HG03280 (cell line): ENCODE measurements around the gene GSTP1.

Source experiments
- ATAC-seq: cut with Tn5 transposase; IDR thresholded peaks from one replicate; pipeline ENCODE4 v1.9.1; 2021; ENCODE audit warnings: mild to moderate bottlenecking, moderate library complexity; ENCODE audit not compliant: unreplicated experiment

Gene GSTP1

DNA sequence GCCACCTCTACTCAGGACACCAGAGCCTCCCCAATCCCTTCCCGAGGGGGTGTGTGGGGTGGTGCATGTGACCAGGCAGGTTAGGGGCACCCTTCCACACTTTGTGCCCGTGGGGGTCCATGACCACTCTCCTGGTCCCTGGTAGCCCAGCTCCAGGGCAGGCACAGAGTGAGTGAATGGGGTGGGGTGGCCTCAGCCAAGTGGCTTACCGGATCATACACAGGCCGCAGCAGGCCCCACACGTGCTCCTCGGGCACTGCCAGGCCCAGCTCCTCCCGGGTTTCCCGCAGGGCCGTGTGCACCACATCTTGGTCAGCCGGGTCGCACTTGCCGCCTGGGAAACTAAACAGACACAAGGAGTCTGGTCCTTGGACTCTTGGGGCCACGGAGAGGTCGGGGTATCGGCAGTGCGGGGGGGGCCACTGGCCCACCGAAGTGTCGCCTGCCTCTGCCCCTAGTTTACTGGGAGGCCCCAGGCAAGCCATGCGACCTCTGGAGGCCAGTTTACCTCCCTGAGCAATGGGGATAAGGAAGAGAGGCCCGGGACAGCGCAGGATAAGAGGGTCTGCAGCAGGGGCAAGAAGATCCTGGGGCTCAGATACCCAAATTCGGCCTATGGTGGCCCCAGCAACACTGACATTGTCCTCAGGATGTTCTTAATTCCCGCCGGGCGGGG lies 45.2 kb downstream of the GSTP1 start:
- no peak for ATAC-seq

DNA sequence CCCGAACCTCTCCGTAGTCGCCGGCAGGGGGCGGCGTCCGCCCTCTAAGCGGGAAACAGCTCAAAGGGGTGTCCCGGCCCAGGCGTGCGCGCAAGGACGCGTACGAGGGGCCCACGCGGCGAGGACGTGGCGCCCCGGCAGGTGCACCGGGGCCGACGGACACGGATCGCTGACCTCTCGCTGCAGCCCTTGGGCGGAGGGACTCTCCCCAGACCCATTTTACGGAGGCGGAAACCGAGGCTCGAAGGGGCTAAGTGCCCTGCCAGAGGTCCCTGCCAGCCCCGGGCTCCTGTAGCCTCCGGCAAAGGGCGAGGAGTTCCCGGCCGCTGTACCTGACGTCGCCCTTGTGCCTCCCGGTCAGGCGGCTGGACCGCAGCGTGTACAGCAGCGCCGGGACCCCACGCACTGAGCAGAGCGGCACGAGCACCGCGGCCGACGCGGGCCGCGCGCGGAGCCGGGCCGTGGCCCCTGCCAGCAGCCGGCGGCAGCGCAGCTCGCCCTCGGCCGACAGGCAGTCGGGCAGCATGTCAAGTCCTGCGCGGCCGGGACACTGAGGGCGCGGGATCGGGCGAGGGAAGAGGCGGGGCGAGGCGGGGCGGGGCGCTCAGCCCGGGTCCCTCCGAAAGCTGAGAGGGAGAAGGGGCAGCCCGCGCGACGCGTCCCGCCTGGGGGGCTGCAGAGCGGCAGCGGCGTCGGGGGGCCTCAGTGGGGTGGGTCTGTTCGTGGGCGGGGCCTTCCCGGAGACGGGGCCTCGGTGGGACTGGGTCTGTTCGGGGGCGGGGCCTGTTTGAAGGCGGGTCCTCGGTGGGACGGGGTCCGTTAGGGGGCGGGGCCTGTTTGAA lies 46.0 kb downstream of the GSTP1 start, which contains the start of gene NUDT8:
NUDT8 (minus strand) TSS at position 552 of the 842 bp plus-strand sequence; CDS start at position 526, 26 bp downstream.
- peak; percentile 57 for ATAC-seq

DNA sequence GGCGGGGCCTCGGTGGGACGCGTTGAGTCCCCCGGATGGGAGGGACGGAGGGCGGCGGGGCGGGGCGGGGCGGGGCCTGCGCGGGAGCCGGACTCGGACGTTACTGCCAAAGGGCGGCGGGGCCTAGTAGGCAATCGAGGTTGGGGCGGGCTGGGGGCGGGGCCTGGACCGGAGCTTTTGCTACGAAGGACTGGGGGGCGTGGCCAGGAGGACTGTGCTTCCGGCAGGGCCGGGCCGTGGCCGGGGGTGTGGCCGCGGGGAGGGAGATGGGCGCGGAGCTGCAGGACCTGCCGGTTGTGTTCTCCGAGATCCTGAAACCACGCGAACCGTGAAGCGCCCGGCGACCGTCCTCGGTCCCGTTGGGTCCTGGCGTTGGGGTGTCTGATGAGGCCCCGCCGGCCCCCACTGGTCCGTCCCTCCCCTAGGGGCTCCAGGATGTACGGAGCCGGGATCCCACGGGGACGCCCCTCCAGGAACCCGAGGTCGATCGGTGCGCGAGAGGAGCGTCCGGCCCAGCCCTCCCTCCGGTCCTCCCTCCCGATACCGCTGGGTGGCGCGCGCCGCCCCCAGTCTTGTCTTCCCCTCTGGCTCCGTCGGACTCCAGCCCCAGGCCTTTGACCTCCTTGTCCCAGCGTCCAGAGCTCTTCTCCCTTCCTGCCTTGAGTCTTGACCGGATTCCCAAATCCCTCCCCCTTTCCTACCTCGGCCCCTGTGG lies 46.8 kb downstream of the GSTP1 start:
- ATAC-seq: peak; percentile 68

DNA sequence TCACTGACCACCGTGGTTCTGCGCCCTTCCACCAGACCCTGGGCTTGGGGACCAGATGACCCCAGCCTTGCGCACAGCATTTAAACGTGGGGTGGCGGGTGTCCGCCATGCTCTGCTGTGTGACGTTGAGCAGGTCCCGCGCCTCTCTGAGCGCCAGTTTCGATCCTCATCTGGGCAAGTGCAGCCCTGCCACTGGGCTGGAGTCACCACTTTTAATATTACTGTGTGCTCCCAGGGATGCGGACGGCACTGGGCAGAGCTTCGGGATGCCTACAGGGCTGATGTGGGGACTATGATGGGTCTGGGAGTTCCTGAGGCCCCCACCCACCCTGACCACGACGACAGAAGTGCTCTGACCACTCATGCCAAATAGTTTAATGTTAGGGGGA lies 47.3 kb downstream of the GSTP1 start:
- no peak for ATAC-seq

DNA sequence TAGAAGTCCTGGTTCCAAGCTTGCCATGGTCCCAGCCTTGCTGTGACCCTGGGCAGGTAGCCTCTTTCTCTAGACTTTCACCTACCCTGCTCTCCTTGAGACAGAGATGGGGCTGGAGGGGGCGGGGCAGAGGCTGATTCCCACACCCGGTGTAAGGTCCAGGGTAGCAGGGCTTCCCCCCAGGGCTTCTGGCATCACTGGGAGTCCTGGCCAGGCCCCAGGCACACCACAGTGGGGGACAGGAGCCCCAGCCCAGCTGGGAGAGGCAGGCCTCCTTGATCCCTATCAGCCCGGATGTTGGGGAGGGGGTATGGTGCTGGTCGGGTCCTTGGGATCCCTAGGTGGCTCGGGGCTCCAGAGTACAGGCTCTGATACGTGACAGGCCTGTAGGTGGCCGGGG lies 47.8 kb downstream of the GSTP1 start:
- no peak for ATAC-seq

DNA sequence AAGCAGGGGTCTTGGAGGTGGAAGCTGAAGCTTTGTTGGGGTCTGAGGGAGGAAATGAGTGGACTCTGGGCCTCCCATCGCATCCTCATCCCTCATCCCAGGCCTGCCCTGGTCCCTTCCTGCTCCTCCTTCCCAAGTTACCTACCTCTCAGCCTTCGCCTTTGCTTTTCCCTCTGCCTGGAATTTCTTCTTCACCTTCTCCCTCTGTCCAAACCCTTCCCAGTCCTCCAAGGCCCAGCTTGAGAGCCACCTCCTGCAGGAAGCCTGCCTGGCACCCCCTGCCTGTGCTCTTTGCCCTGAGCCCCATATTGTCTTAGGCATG lies 48.2 kb downstream of the GSTP1 start:
- ATAC-seq: no peak

DNA sequence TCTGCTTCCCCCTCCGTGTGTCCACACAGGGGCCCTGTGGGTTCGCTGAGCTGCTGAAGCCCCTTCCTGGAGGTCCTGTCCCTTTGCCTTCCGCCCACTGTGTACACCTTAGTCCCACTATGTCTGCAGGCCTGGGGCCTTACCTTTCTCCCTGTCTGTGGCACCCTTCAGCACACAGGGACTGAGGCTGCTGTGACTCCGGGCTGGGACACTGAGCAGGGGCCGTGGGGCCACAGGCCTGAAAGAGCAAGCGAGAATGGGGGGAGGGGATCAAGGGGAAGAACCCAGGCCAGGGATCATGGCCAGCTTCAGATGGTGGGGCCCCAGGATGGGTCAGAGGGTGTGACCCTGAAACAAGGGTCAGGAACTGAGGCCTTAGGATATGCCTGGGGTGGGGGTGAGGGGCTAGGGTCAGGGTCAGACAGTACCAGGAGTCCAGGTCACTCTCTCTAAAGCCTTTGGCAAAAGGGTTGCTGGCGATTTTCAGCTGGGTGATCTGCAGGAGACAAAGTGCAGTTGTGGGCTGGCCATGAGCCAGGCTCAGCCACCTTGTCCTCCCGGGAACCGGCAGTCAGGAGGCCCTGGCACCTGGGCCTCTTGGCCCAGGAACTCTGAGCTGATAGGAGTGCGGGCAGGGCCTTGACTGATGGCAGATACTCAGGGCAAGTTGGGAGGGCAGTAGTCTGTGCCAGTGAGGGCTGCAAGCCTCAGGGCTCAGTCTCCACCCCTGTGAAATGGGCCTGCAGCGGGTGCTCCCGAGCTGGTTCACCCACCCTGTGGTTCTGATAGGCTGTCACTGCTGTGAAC lies 48.8 kb downstream of the GSTP1 start:
- ATAC-seq: no peak

DNA sequence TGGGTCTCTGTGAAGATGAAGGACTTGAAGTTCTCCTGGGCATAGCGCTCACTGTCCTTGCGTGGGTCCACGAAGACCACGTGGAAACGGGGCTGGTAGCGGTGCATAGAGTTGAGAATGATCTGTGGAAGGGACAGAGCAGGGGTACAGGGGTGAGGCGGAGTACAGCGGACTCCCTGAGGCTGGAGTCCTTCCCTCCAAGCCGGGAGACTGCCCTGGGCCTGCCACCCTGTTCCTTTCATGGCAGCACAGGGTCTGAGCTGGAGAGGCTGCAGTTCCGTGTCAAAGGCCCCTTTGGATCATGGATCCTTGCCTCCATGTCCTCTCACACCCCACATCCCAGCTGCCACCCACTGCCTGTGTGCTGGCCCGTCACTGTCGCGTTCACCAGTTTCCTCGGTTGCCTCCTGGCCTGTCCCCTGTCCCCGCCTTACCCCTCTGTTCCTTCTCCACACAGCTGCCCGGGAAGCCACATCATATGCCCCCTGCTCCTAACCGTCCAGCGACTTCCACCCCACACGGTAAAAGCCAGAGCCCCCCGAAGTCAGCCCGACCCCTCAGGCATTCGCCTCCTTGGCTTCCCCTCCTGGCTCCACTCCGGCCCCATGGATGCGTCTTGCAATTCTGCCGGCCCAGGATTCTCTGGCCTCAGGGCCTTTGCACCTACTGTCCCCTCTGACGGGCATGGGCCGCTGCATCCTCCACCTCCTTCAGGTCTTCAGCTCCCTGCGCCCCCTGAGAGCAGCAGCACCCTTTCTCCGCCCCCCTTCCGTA lies 49.6 kb downstream of the GSTP1 start:
- ATAC-seq: no peak

DNA sequence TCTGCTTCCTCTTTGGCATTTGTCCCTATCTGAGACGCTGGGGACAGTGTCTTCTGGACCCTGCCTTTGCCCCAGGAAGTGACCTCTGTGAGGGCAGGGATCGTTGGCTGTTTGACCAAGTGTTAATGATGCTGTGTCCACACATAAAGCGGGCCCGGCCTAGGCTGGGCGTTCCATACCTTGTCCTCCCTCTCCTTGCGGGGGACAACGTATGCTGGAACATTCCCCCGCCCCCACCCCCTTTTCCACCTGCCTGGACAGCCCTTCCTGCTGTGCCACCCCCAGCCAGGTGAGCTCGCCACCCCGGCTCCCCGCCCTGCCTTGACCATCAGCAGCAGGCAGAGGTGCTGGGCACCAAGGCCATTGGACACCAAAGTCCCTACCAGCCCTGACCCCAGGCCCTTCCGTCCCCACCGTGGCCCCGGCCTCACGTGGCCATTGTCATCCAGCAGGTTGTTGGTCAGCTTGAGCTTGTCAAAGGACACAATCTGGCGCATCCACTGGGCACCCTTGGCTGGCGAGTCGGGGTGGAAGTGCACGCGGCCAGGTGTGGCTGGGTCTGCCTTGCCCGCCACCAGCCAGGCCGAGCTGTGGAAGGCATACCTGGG lies 50.2 kb downstream of the GSTP1 start:
- ATAC-seq: no peak

DNA sequence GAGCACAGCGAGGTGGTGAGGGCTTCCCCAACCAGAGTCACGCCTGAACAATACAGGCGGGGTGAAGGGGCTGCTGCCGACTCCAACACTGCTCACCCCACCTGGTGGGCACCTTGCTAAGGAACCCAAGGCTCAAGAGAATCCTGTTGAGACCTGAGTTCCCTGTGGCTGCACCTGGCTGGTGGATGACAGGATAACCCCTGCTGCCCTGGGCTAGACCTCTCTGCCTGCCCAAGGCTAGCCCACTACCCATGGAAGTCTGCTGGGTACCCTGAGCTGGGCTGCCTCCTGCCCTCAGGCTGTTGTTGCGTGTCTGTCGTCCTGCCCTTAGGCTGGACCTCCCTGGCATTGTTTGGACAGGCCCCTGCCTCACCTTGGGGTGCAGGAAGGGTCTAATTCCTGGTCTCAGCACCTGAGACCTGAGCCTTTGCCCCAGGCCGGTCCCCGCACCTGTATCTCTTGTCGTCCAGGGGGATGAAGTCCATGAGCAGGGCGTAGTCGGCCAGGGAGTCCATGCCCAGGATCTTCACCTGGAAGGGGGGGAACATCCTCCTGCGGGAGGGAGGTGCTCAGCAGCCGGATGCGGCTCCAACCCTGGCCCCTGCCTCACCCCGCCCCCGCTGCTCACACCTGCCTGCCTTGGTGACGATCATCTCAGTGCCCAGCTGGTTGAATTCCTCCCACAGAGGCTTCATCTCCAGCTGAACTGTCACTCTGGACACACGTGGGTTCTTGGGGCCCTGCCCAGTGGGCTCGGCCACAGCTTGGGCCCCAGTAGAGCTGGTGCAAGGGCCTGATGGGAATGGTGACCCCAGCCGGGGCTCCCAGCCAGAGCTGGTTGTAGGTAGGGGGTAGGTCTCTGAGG lies 51.0 kb downstream of the GSTP1 start:
- ATAC-seq: no peak

DNA sequence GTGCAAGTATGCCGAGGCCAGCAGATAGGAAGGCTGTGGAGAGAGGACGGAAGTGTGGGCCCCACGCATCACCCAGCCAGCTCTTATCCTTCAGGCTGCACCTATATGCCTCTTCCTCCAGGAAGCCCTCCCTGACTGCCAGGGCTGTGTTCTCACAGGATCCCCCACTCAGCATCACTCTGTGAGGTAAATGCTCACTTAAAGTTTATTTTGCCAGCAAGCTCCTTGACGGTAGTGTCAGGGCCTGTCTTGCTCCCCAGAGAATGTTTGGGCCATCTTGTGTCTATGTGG lies 51.6 kb downstream of the GSTP1 start:
- no peak for ATAC-seq
